Activated T-helper 1 cell treated with anti-CD3 and anti-CD28 coated beads, Interleukin-2, amount 50 U/mL, for 16 hours (primary cell): ENCODE measurements around the gene NQO1.
"Not testable (repeated sequence)": the region's sequence is repeated elsewhere in the genome, so short reads cannot be mapped to it uniquely, and the experiment has no call there.

ENCODE experiments used
- DNase-seq, 2 donors: peaks; one replicate each; pipeline ENCODE4 v3.0.0-alpha.2; 2020; ENCODE audit warnings: low read depth in 1 of 2, low spot score in 1 of 2

Gene NQO1

DNA sequence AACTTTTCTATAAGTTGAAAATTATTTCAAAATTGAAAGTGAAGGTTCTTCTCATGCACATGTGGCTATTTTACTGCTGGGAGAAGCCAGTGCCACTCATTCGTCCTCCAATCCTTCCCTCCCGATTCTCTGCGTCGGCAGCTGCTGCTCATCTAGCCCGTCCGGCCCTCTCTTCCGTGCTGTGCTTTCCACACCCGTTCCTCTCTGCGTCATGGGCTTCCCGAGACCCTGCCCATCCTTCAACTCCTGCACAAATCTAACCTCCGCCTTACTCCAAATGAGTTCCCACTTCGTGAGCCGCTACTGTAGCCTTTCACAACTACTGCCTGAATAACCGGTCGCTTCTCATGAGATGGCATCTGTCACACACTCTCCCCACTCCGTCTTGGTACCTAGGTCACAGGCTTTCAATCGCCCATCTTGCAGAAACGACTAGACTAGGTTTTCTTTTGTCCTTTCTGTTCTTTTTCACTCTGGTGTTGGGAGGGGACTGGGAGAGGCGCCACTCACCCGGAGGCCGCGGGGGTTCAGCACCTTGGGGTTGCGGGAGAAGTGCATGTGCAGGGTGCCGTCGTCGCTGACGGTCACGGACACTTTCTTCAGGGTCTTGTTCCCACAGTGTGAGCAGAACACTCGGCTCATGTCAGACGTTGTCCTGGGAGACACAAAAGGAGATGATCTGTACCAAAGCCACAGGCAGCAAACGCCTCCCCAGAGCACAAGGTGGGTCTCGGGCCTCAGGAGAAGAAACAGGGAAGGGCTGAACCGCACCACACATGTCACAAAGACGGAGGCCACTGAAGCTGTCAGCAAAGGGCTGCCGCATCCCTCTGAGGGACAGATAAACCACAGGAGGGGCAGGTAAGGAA is 18.2 kb upstream of the NQO1 start:
- DNase-seq, result no peak

GRCh38 chr16:69741951-69742904 is 15.9 kb upstream of the NQO1 start:
- DNase-seq, result no peak

DNA sequence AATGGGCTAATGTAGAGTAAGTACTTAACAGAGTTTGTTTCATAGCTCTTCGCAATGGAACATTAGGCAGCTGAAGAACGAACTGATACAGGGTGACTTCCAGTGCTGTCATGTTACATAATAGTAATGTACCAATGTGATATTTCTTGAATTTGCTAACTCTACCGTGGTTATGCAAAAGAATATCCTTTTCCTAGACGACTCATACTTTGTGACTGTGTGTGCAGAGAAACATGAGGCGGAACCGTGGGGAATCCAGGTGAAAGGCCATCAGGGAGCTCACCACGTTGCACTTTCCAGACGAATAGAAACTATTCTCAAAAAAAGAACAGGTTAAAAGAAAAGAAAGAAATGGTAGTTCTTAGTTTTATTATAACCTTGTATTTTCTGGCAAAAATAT is 15.2 kb upstream of the NQO1 start:
- DNase-seq, result no peak

GRCh38 chr16:69732101-69732500 is 5.7 kb upstream of the NQO1 start:
- DNase-seq, result no peak

- DNase-seq, result not testable (repeated sequence)
Measured at GRCh38 chr16:69731280-69731679, 4.9 kb upstream of the NQO1 start.

GRCh38 chr16:69729030-69729429 is 2.7 kb upstream of the NQO1 start:
- not testable (repeated sequence) for DNase-seq

DNA sequence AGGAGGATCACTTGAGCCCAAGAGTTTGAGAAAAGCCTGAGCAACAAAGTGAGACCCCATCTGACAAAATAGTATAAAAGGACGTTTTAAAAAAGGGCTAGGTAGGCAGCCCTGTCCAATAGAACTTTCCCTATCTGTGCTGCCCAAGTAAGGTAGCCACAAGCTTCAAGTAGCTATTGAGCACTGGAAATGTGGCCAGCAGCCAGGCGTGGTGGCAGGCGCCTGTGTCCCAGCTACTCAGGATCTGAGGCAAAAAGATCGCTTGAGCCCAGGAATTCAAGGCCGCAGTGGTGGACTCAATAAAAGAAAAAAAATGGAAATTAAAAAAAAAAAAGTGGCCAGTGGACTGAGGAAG is 1.5 kb upstream of the NQO1 start:
- DNase-seq, result no peak

GRCh38 chr16:69725480-69726312 is 664 bp downstream of the NQO1 start:
- no peak for DNase-seq

- no peak for DNase-seq
Measured at GRCh38 chr16:69724981-69725479, 1.3 kb downstream of the NQO1 start.

GRCh38 chr16:69724414-69724873 is 1.9 kb downstream of the NQO1 start:
- no peak for DNase-seq

DNA sequence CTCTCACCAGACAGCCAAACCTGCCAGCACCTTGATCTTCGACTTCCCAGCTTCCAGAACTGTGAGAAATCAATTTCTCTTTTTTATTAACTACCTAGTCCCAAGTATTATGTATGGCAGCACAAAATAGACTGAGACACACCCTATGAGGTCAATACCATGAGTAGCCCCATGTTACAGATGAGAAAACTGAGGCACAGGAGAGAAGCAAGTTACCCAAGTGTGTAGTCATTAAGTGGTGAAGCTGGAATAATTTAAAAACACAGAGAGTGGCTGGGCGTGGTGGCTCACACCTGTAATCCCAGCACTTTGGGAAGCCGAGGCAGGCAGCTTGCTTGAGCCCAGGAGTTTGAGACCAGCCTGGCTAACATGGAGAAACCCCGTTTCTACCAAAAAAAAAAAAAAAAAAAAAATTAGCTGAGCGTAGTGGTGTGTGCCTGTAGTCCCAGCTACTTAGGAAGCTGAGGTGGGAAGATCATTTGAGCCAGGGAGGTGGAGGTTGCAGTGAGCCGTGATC is 4.9 kb downstream of the NQO1 start:
- no peak for DNase-seq

GRCh38 chr16:69720822-69721430 is 5.4 kb downstream of the NQO1 start:
- DNase-seq, result no peak

GRCh38 chr16:69718111-69718764 is 8.1 kb downstream of the NQO1 start:
- no peak for DNase-seq

GRCh38 chr16:69717066-69717465 is 9.3 kb downstream of the NQO1 start:
- no peak for DNase-seq

- DNase-seq, result no peak
Measured at GRCh38 chr16:69712914-69713581, 13.3 kb downstream of the NQO1 start.

DNA sequence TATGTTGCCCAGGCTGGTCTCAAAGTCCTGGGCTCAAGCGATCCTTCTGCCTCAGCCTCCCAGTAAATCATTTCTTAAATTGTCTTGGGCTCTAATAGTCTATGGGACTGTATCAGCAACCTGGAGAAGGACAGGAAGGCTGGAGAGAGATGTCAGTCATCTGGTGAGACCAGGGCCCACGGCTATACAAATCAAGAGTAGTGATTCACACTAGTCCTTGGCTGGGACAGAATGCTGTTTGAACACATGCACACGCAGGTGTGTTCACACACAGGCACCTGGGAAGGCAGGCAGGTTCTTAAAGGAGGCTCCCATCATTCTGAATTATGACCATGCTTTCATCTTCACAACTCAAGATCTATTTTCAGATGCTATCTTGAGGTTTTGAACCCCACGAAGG is 14.1 kb downstream of the NQO1 start:
- DNase-seq, result no peak

- DNase-seq, result no peak
Measured at GRCh38 chr16:69711115-69711740, 15.1 kb downstream of the NQO1 start.

- DNase-seq, result no peak
Measured at GRCh38 chr16:69709456-69710084, 16.8 kb downstream of the NQO1 start.
